NCI-H2081 treated with DMSO at 0.1 percent for 48 hours (cell line): ENCODE data around the gene PROSER3.

Experiments
- DNase-seq: peaks from one replicate; lab custom pipeline; 2025; lab: John Stamatoyannopoulos, UW

Gene PROSER3

GRCh38 chr19:35757749-35758608, at the start of gene PROSER3:
Gene PROSER3 (plus strand): TSS chr19:35758176. CDS start chr19:35758216, 40 bp downstream.
- DNase-seq: peak; percentile 99

- no peak for DNase-seq
These were observed 49.6 kb upstream of the PROSER3 start for GRCh38 chr19:35708391-35708790.

GRCh38 chr19:35710784-35711723, 46.9 kb upstream of the PROSER3 start:
- DNase-seq: no peak

GRCh38 chr19:35712567-35713505, 45.1 kb upstream of the PROSER3 start:
- DNase-seq: no peak

- DNase-seq: no peak
These were observed 44.5 kb upstream of the PROSER3 start for GRCh38 chr19:35713506-35713850.

- DNase-seq: no peak
These were observed 44.0 kb upstream of the PROSER3 start for GRCh38 chr19:35713904-35714495.

GRCh38 chr19:35714601-35715354, 43.2 kb upstream of the PROSER3 start:
- no peak for DNase-seq

GRCh38 chr19:35715355-35715809, 42.6 kb upstream of the PROSER3 start:
- no peak for DNase-seq

GRCh38 chr19:35715981-35716800, 41.8 kb upstream of the PROSER3 start:
- DNase-seq: no peak

GRCh38 chr19:35716801-35717664, 40.9 kb upstream of the PROSER3 start:
- DNase-seq: peak; percentile 71

- DNase-seq: no peak
These were observed 40.2 kb upstream of the PROSER3 start, which contains the start of gene KMT2B for GRCh38 chr19:35717665-35718344. Gene KMT2B (plus strand): TSS chr19:35718003. CDS start chr19:35718019, 16 bp downstream.

GRCh38 chr19:35718345-35719041, 39.5 kb upstream of the PROSER3 start:
- DNase-seq: no peak

- no peak for DNase-seq
These were observed 38.4 kb upstream of the PROSER3 start for GRCh38 chr19:35719402-35720162.

- DNase-seq: no peak
These were observed 37.8 kb upstream of the PROSER3 start for GRCh38 chr19:35720163-35720524.

- no peak for DNase-seq
These were observed 37.3 kb upstream of the PROSER3 start for GRCh38 chr19:35720648-35721047.

- no peak for DNase-seq
These were observed 36.6 kb upstream of the PROSER3 start for GRCh38 chr19:35721374-35721773.

- DNase-seq: no peak
These were observed 35.5 kb upstream of the PROSER3 start for GRCh38 chr19:35722461-35722860.
